Measurements from ENCODE around the gene TTC7B.

Gene TTC7B

DNA sequence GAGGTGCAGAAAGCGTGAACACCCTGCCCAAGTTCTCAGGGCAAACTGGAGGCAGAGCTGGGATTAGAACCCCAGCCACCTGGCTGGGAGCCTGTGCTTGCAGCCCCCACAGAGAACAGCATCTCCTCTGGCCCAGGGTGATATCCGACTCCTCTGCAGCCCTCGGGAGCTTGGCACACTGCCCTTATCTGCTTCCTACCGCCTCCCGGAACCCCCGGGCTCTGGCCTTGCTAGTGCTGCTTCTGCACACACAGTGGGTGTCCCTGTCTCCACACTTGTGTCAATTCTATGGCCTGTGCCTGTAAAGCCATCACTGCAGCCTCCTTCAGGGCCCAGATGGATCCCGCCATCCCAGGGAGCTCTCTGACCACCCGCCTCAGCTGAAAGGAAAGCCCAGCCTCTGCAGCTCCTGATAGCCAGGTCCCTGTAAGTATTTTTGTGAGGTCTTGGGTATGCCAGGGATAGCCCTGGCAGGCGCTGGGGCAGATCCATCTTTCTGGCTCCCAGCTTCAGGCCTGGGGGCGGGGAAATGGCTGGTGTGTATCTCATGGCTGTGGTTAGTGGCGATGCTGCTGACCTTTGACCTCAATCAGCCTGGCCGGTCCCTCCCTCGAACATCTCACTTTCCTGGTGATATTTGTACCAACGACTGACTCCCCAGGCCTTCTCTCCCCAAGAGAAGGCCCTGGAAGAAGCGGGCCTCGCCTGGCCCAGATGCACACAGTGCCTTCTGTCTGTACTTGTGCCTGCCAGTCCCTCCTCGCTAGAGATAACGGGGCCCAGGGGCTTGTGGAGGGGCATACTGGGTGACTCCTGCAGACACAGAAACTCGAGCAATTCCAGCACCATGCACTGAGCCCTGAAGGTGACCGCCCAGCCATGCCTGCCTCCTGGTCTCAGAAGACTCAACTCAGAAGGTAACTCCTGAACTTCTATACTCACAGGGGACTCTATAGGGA lies 235.6 kb downstream of the TTC7B start:
- Histone ChIP-seq H3K4me3 (ENCODE audit: insufficient read depth, low read depth, low read length, poor library complexity, severe bottlenecking) (no peak overlapping the region), H3K4me1 (ENCODE audit: control insufficient read depth, insufficient read depth, low read length, poor library complexity, severe bottlenecking) (no peaks in the 10 kb centered on the region), H3K36me3 (ENCODE audit: control insufficient read depth, insufficient read depth, low read length) (no peaks in the 10 kb centered on the region), H3K9me3 (ENCODE audit: control insufficient read depth, low read length) (no peaks in the 10 kb centered on the region), H3K27me3 (replicated peaks; ENCODE audit: control insufficient read depth, insufficient read depth, low read length, poor library complexity, severe bottlenecking) (no peaks in the 10 kb centered on the region), H3K27ac (ENCODE audit: insufficient read depth, low read length, poor library complexity, severe bottlenecking) (no peak overlapping the region)
- DNase-seq, result no peak

- Histone ChIP-seq H3K4me3 (ENCODE audit: insufficient read depth, low read depth, low read length, poor library complexity, severe bottlenecking) (no peak overlapping the region), H3K9me3 (ENCODE audit: control insufficient read depth, low read length) (no peaks in the 10 kb centered on the region), H3K27me3 (replicated peaks; ENCODE audit: control insufficient read depth, insufficient read depth, low read length, poor library complexity, severe bottlenecking) (no peaks in the 10 kb centered on the region), H3K36me3 (ENCODE audit: control insufficient read depth, insufficient read depth, low read length) (no peaks in the 10 kb centered on the region), H3K27ac (ENCODE audit: insufficient read depth, low read length, poor library complexity, severe bottlenecking) (no peak overlapping the region), H3K4me1 (ENCODE audit: control insufficient read depth, insufficient read depth, low read length, poor library complexity, severe bottlenecking) (no peaks in the 10 kb centered on the region)
- DNase-seq, result no peak
Measured at GRCh38 chr14:90579816-90580215, 236.4 kb downstream of the TTC7B start.

GRCh38 chr14:90579088-90579487 lies 237.1 kb downstream of the TTC7B start:
- Histone ChIP-seq H3K36me3 (ENCODE audit: control insufficient read depth, insufficient read depth, low read length) (no peaks in the 10 kb centered on the region), H3K4me3 (ENCODE audit: insufficient read depth, low read depth, low read length, poor library complexity, severe bottlenecking) (no peak overlapping the region), H3K27ac (ENCODE audit: insufficient read depth, low read length, poor library complexity, severe bottlenecking) (no peak overlapping the region), H3K4me1 (ENCODE audit: control insufficient read depth, insufficient read depth, low read length, poor library complexity, severe bottlenecking) (no peaks in the 10 kb centered on the region), H3K9me3 (ENCODE audit: control insufficient read depth, low read length) (no peaks in the 10 kb centered on the region), H3K27me3 (replicated peaks; ENCODE audit: control insufficient read depth, insufficient read depth, low read length, poor library complexity, severe bottlenecking) (no peaks in the 10 kb centered on the region)
- DNase-seq, result no peak

- Histone ChIP-seq H3K4me3 (ENCODE audit: insufficient read depth, low read depth, low read length, poor library complexity, severe bottlenecking) (no peak overlapping the region), H3K4me1 (ENCODE audit: control insufficient read depth, insufficient read depth, low read length, poor library complexity, severe bottlenecking) (no peaks in the 10 kb centered on the region), H3K27me3 (replicated peaks; ENCODE audit: control insufficient read depth, insufficient read depth, low read length, poor library complexity, severe bottlenecking) (no peaks in the 10 kb centered on the region), H3K9me3 (ENCODE audit: control insufficient read depth, low read length) (no peaks in the 10 kb centered on the region), H3K27ac (ENCODE audit: insufficient read depth, low read length, poor library complexity, severe bottlenecking) (no peak overlapping the region), H3K36me3 (ENCODE audit: control insufficient read depth, insufficient read depth, low read length) (no peaks in the 10 kb centered on the region)
- DNase-seq, result no peak
Measured at GRCh38 chr14:90578283-90578985, 237.8 kb downstream of the TTC7B start.

DNA sequence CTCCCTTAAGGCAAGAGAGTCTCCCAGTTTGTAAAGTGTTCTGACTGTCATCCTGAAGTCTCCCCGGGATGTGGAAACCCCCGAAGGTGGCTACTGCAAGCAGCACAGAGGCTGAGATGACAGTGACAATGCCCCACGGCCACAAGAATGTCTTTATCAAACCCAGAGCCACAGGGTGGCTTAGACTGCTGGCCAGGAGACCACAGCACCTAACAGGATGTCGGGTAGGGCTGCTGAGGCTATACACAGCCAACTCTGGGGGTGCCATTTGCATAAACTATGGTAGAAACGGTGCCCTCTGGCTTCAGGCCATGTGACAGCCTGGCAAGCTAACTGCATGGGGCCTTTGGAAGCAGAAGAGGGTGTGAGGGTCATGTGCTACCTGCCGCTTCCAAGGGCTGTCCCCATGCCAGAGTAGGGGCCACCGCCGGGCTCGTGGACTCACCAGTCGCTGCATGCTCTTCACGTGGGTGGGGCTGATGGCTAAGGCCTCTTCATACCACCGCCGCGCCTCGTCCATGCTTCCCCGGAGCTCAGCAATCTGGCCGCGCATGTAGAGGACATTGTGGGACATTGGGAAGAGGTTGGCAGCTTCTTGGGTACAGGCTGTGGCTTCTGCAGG lies 238.5 kb downstream of the TTC7B start:
- Histone ChIP-seq H3K27me3 (replicated peaks; ENCODE audit: control insufficient read depth, insufficient read depth, low read length, poor library complexity, severe bottlenecking) (no peaks in the 10 kb centered on the region), H3K4me1 (ENCODE audit: control insufficient read depth, insufficient read depth, low read length, poor library complexity, severe bottlenecking) (no peaks in the 10 kb centered on the region), H3K4me3 (ENCODE audit: insufficient read depth, low read depth, low read length, poor library complexity, severe bottlenecking) (no peak overlapping the region), H3K36me3 (ENCODE audit: control insufficient read depth, insufficient read depth, low read length) (no peaks in the 10 kb centered on the region), H3K9me3 (ENCODE audit: control insufficient read depth, low read length) (no peaks in the 10 kb centered on the region), H3K27ac (ENCODE audit: insufficient read depth, low read length, poor library complexity, severe bottlenecking) (no peak overlapping the region)
- DNase-seq, result no peak

GRCh38 chr14:90576981-90577660 lies 239.1 kb downstream of the TTC7B start:
- H3K4me3 ChIP-seq (ENCODE audit: insufficient read depth, low read depth, low read length, poor library complexity, severe bottlenecking), result no peak overlapping the region
- DNase-seq, result no peak
- H3K27ac ChIP-seq (ENCODE audit: insufficient read depth, low read length, poor library complexity, severe bottlenecking), result no peak overlapping the region
- no peaks in the 10 kb centered on the region for H3K9me3 ChIP-seq (ENCODE audit: control insufficient read depth, low read length)
- no peaks in the 10 kb centered on the region for H3K36me3 ChIP-seq (ENCODE audit: control insufficient read depth, insufficient read depth, low read length)
- no peaks in the 10 kb centered on the region for H3K27me3 ChIP-seq (replicated peaks; ENCODE audit: control insufficient read depth, insufficient read depth, low read length, poor library complexity, severe bottlenecking)
- no peaks in the 10 kb centered on the region for H3K4me1 ChIP-seq (ENCODE audit: control insufficient read depth, insufficient read depth, low read length, poor library complexity, severe bottlenecking)

DNA sequence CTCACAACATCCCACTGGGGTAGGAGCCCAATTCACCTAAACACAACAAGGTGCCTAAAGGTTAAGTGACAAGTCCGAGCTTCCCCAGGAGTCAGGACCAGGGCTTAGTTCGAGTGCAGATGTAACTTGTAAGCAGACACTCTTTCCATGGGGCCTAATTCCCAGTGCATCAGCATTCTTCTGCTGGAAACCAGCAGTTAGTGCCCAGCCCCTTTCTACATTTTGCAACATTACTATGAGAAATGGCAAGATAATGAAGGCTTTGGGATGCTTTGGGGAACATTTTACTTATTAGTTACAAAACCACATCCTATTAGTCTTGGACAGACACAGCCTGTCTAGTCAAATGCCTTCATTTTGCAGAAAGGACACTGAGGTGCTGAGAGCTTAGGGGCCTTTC lies 239.6 kb downstream of the TTC7B start:
- DNase-seq, result no peak
- H3K4me3 ChIP-seq (ENCODE audit: insufficient read depth, low read depth, low read length, poor library complexity, severe bottlenecking), result no peak overlapping the region
- H3K9me3 ChIP-seq (ENCODE audit: control insufficient read depth, low read length), result no peaks in the 10 kb centered on the region
- H3K27me3 ChIP-seq (replicated peaks; ENCODE audit: control insufficient read depth, insufficient read depth, low read length, poor library complexity, severe bottlenecking), result no peaks in the 10 kb centered on the region
- no peak overlapping the region for H3K27ac ChIP-seq (ENCODE audit: insufficient read depth, low read length, poor library complexity, severe bottlenecking)
- H3K4me1 ChIP-seq (ENCODE audit: control insufficient read depth, insufficient read depth, low read length, poor library complexity, severe bottlenecking), result no peaks in the 10 kb centered on the region
- no peaks in the 10 kb centered on the region for H3K36me3 ChIP-seq (ENCODE audit: control insufficient read depth, insufficient read depth, low read length)

DNA sequence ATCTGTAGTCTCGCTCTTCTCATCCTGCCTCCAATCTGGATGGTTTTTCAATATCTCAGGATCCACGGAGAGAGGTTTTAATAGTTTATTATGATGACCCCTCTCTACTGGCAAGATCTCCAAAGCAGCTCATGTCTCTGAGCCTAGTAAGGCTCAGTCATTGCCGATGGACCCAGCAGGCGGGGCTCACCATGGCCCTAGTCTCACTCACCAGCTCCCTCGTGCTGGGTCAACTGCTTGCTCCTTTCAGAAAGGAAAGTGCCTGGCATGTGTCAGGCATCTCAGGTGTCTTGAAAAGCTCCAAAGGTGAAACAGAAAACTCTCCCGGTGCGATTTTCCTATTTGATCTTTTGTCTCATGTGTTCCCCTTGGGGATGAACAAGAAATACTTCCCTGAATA lies 240.4 kb downstream of the TTC7B start:
- Histone ChIP-seq H3K4me3 (ENCODE audit: insufficient read depth, low read depth, low read length, poor library complexity, severe bottlenecking) (no peak overlapping the region), H3K4me1 (ENCODE audit: control insufficient read depth, insufficient read depth, low read length, poor library complexity, severe bottlenecking) (no peaks in the 10 kb centered on the region), H3K27me3 (replicated peaks; ENCODE audit: control insufficient read depth, insufficient read depth, low read length, poor library complexity, severe bottlenecking) (no peaks in the 10 kb centered on the region), H3K36me3 (ENCODE audit: control insufficient read depth, insufficient read depth, low read length) (no peaks in the 10 kb centered on the region), H3K9me3 (ENCODE audit: control insufficient read depth, low read length) (no peaks in the 10 kb centered on the region), H3K27ac (ENCODE audit: insufficient read depth, low read length, poor library complexity, severe bottlenecking) (no peak overlapping the region)
- no peak for DNase-seq

DNA sequence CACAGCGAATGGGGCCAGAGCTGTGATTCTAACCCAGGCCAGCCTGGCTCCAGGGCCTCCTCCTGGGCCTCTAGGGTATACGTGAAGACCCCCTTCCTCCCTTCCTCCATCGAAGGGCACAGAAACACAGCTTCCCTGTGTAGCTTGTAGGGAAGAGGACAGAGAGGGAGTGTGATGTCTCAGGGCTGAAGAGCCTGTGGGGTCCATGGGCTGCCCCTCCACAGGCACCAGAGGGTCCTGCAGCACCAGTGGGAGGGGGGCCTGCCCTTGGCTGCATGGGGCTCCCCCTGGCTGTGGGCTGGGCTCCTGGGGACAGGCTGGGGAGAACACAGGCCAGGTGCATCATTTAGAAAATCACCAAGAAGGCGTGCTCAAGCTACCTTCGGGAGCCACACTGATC lies 240.9 kb downstream of the TTC7B start:
- no peak overlapping the region for H3K4me3 ChIP-seq (ENCODE audit: insufficient read depth, low read depth, low read length, poor library complexity, severe bottlenecking)
- DNase-seq, result no peak
- no peaks in the 10 kb centered on the region for H3K36me3 ChIP-seq (ENCODE audit: control insufficient read depth, insufficient read depth, low read length)

More for the DNA sequence above, 240.9 kb downstream of the TTC7B start:
- H3K9me3 ChIP-seq (ENCODE audit: control insufficient read depth, low read length), result no peaks in the 10 kb centered on the region
- no peaks in the 10 kb centered on the region for H3K4me1 ChIP-seq (ENCODE audit: control insufficient read depth, insufficient read depth, low read length, poor library complexity, severe bottlenecking)
- H3K27ac ChIP-seq (ENCODE audit: insufficient read depth, low read length, poor library complexity, severe bottlenecking), result no peak overlapping the region
- no peaks in the 10 kb centered on the region for H3K27me3 ChIP-seq (replicated peaks; ENCODE audit: control insufficient read depth, insufficient read depth, low read length, poor library complexity, severe bottlenecking)
